T-cell (primary cell): ENCODE measurements around the gene SLC27A2. TPM values are rescaled to one million over a fixed set of nuclear protein-coding genes. Genes with fewer than 3 reads are reported as not detected.

Experiments
- ATAC-seq, 4 experiments: fragments of 200-7000 bp in 3 of 4; fragments of 150-1000 bp in 1 of 4; cut with Tn5 transposase; replicated peaks in 1 of 4; 1 replicate in 3 of 4; 2 replicates in 1 of 4; pipeline ENCODE4 v1.10.0; 2021; ENCODE audit warnings: moderate library complexity in 3 of 4, mild to moderate bottlenecking in 2 of 4, moderate number of reproducible peaks in 1 of 4
- CTCF ChIA-PET, 2 donors: fragments of 300-600 bp; sonication (Branson Sonifier 250); formaldehyde crosslinking; loops; one replicate each; lab custom pipeline; 2022; ENCODE audit warnings: antibody characterized with exemption in 2 of 2; lab: Charles Lee
- POLR2A ChIA-PET, 2 donors: fragments of 300-600 bp; sonication (Branson Sonifier 250); formaldehyde crosslinking; loops; one replicate each; lab custom pipeline; 2022; ENCODE audit warnings: antibody characterized with exemption in 2 of 2; lab: Charles Lee
- DNase-seq, 35 experiments: peaks; one replicate each; pipeline versions ENCODE4 v3.0.0 to v3.0.0-alpha.2; 2013 to 2023
- H3K27ac ChIP-seq: one replicate; pipeline ENCODE4 v1.5.1; 2013; ENCODE audit warnings: low read length
- H3K27me3 ChIP-seq, 2 experiments: replicated peaks in 1 of 2; 1 replicate in 1 of 2; 2 replicates in 1 of 2; pipeline versions ENCODE4 v1.6.1 to v1.7.0; 2013; ENCODE audit warnings: low read length in 1 of 2, mixed read lengths in 1 of 2; ENCODE audit not compliant: control insufficient read depth in 2 of 2, insufficient read depth in 2 of 2; ENCODE audit errors: extremely low read depth in 1 of 2
- H3K36me3 ChIP-seq, 2 donors: 1 replicate in 1 of 2; 2 replicates in 1 of 2; pipeline versions ENCODE4 v1.6.1 to v1.7.0; 2013; ENCODE audit warnings: low read length in 1 of 2; ENCODE audit not compliant: control insufficient read depth in 2 of 2, insufficient read depth in 1 of 2; ENCODE audit errors: extremely low read depth in 1 of 2
- H3K4me1 ChIP-seq, 2 experiments: 1 replicate in 1 of 2; 2 replicates in 1 of 2; pipeline versions ENCODE4 v1.6.1 to v1.7.0; 2013; ENCODE audit warnings: low read length in 2 of 2, mixed read lengths in 1 of 2; ENCODE audit not compliant: insufficient read depth in 2 of 2, control insufficient read depth in 1 of 2; ENCODE audit errors: extremely low read depth in 1 of 2
- H3K4me3 ChIP-seq, 2 donors: 1 replicate in 1 of 2; 2 replicates in 1 of 2; pipeline versions ENCODE4 v1.5.1 to v1.7.0; 2013; ENCODE audit warnings: mild to moderate bottlenecking in 2 of 2, low read length in 1 of 2, moderate library complexity in 1 of 2; ENCODE audit not compliant: control insufficient read depth in 1 of 2; ENCODE audit errors: extremely low read depth in 1 of 2
- H3K9me3 ChIP-seq: 2 replicates; pipeline ENCODE4 v1.7.0; 2013
- H3K27ac Mint-ChIP-seq, 2 donors: one replicate each; pipeline ENCODE4 v1.8.0; 2020 to 2021; ENCODE audit warnings: mild to moderate bottlenecking in 2 of 2, mixed read lengths in 2 of 2
- H3K27me3 Mint-ChIP-seq, 2 donors: one replicate each; pipeline ENCODE4 v1.8.0; 2021 to 2022; ENCODE audit warnings: mixed read lengths in 2 of 2
- H3K36me3 Mint-ChIP-seq: one replicate; pipeline ENCODE4 v1.8.0; 2021; ENCODE audit warnings: mixed read lengths
- H3K4me1 Mint-ChIP-seq, 3 donors: one replicate each; pipeline ENCODE4 v1.8.0; 2020 to 2022; ENCODE audit warnings: mixed read lengths in 3 of 3, mild to moderate bottlenecking in 1 of 3
- H3K4me3 Mint-ChIP-seq, 3 donors: one replicate each; pipeline ENCODE4 v1.8.0; 2020 to 2022; ENCODE audit warnings: mild to moderate bottlenecking in 3 of 3, mixed read lengths in 3 of 3, moderate library complexity in 3 of 3
- H3K9me3 Mint-ChIP-seq, 3 donors: one replicate each; pipeline ENCODE4 v1.8.0; 2020 to 2022; ENCODE audit warnings: mixed read lengths in 3 of 3
- WGBS: methylation state at CpG from one replicate; pipeline ENCODE4 v1.1.5; 2013; ENCODE audit warnings: missing lambda C conversion rate; ENCODE audit not compliant: insufficient coverage; 5-methylcytosine and 5-hydroxymethylcytosine counted together
- total RNA-seq, 35 experiments: library from RNA in 6 of 35; stranded (reverse) in 6 of 35; fragments of 120-200 nt in 1 of 35; gene quantifications; one replicate each; pipeline versions ENCODE4 v1.2.1 to v1.2.4 and lab custom pipeline; 2013 to 2026

The SLC27A2 gene
- total RNA-seq, 5 donors from 2014 or later (not counting 1 experiment from before 2014, with no cell fraction given) = 0.56 to 1.1 (median 0.70) TPM

- ATAC-seq (no peak), DNase-seq (no peak)
- H3K36me3 ChIP-seq = no peaks in the 10 kb centered on the region
- no peak overlapping the region for H3K27ac Mint-ChIP-seq
- H3K9me3 Mint-ChIP-seq = no peaks in the 10 kb centered on the region
- no peak overlapping the region for H3K4me3 ChIP-seq
- H3K4me1 ChIP-seq = no peaks in the 10 kb centered on the region
- no peak overlapping the region for H3K27ac ChIP-seq
- H3K36me3 Mint-ChIP-seq = no peaks in the 10 kb centered on the region
- H3K27me3 ChIP-seq = no peaks in the 10 kb centered on the region
- no peak overlapping the region for H3K4me3 Mint-ChIP-seq
- no peaks in the 10 kb centered on the region for H3K9me3 ChIP-seq
- peaks cover 1 to 3% of the 10 kb centered on the region in 2 donors for H3K27me3 Mint-ChIP-seq
- ChIA-PET CTCF (no interaction called here), POLR2A (no interaction called here)
- no peaks in the 10 kb centered on the region for H3K4me1 Mint-ChIP-seq
These were observed 8.2 kb downstream of the SLC27A2 start for GRCh38 chr15:50190166-50190570.

GRCh38 chr15:50190723-50191122 is 8.7 kb downstream of the SLC27A2 start:
- ChIA-PET POLR2A (no interaction called here), CTCF (interaction anchor here in 1 of 2 donors (0.6 kb wide), 1 partner anchor 39 kb away, joined by 7 read pairs; no protein-coding TSS in a partner anchor)
- H3K9me3 ChIP-seq = no peaks in the 10 kb centered on the region
- no peak overlapping the region for H3K27ac Mint-ChIP-seq
- H3K27ac ChIP-seq = no peak overlapping the region
- DNase-seq = no peak
- H3K36me3 Mint-ChIP-seq = no peaks in the 10 kb centered on the region
- H3K4me1 Mint-ChIP-seq = no peaks in the 10 kb centered on the region
- no peak overlapping the region for H3K4me3 Mint-ChIP-seq
- peaks cover 1 to 3% of the 10 kb centered on the region in 2 donors for H3K27me3 Mint-ChIP-seq
- H3K27me3 ChIP-seq = no peaks in the 10 kb centered on the region
- ATAC-seq = no peak
- H3K9me3 Mint-ChIP-seq = no peaks in the 10 kb centered on the region
- no peaks in the 10 kb centered on the region for H3K36me3 ChIP-seq
- H3K4me1 ChIP-seq = no peaks in the 10 kb centered on the region
- WGBS = no CpG with 5 or more reads among the region's 1 CpG
- H3K4me3 ChIP-seq = no peak overlapping the region

GRCh38 chr15:50192164-50192563 is 10.2 kb downstream of the SLC27A2 start:
- Histone ChIP-seq H3K4me1 (no peaks in the 10 kb centered on the region), H3K4me3 (no peak overlapping the region), H3K9me3 (no peaks in the 10 kb centered on the region), H3K27ac (no peak overlapping the region), H3K27me3 (no peaks in the 10 kb centered on the region), H3K36me3 (no peaks in the 10 kb centered on the region)
- ChIA-PET POLR2A (no interaction called here), CTCF (interaction anchor here in 1 of 2 donors (0.7 kb wide), 1 partner anchor 22 kb away, joined by 3 read pairs; no protein-coding TSS in a partner anchor)
- Mint-ChIP-seq H3K4me1 (no peaks in the 10 kb centered on the region), H3K27me3 (peaks cover 0 to 1% of the 10 kb centered on the region in 2 donors), H3K27ac (no peak overlapping the region), H3K9me3 (no peaks in the 10 kb centered on the region), H3K4me3 (no peak overlapping the region), H3K36me3 (no peaks in the 10 kb centered on the region)
- ATAC-seq (no peak), DNase-seq (no peak)
- no CpG with 5 or more reads among the region's 1 CpG for WGBS

- no peak for ATAC-seq
- CTCF ChIA-PET = interaction anchor here in 1 of 2 donors (0.7 kb wide), 1 partner anchor 22 kb away, joined by 3 read pairs; no protein-coding TSS in a partner anchor
These were observed 11.1 kb downstream of the SLC27A2 start for GRCh38 chr15:50192926-50193620.

GRCh38 chr15:50202003-50202402 is 20.0 kb downstream of the SLC27A2 start:
- no peaks in the 10 kb centered on the region for H3K27me3 ChIP-seq
- H3K4me1 ChIP-seq = no peaks in the 10 kb centered on the region
- Mint-ChIP-seq H3K27ac (no peak overlapping the region), H3K9me3 (no peaks in the 10 kb centered on the region), H3K4me3 (no peak overlapping the region), H3K4me1 (no peaks in the 10 kb centered on the region), H3K27me3 (no peaks in the 10 kb centered on the region), H3K36me3 (no peaks in the 10 kb centered on the region)
- ATAC-seq (no peak), DNase-seq (no peak)
- CTCF ChIA-PET = no interaction called here
- no peaks in the 10 kb centered on the region for H3K36me3 ChIP-seq
- no peak overlapping the region for H3K27ac ChIP-seq
- POLR2A ChIA-PET = no interaction called here
- H3K9me3 ChIP-seq = no peaks in the 10 kb centered on the region
- no peak overlapping the region for H3K4me3 ChIP-seq

More at GRCh38 chr15:50192926-50193620, 11.1 kb downstream of the SLC27A2 start:
- H3K27me3 Mint-ChIP-seq = no peaks in the 10 kb centered on the region
- no peak for DNase-seq
- H3K4me1 Mint-ChIP-seq = no peaks in the 10 kb centered on the region
- POLR2A ChIA-PET = no interaction called here
- no peaks in the 10 kb centered on the region for H3K36me3 Mint-ChIP-seq
- no peaks in the 10 kb centered on the region for H3K9me3 ChIP-seq
- no peaks in the 10 kb centered on the region for H3K27me3 ChIP-seq
- H3K27ac ChIP-seq = no peak overlapping the region
- no peaks in the 10 kb centered on the region for H3K36me3 ChIP-seq
- 98% methylated on average over 4 of the region's 6 CpGs for WGBS
- no peaks in the 10 kb centered on the region for H3K9me3 Mint-ChIP-seq
- H3K27ac Mint-ChIP-seq = no peak overlapping the region
- no peak overlapping the region for H3K4me3 ChIP-seq
- H3K4me3 Mint-ChIP-seq = no peak overlapping the region
- no peaks in the 10 kb centered on the region for H3K4me1 ChIP-seq

GRCh38 chr15:50206020-50206419 is 24.0 kb downstream of the SLC27A2 start:
- Histone ChIP-seq H3K4me1 (no peaks in the 10 kb centered on the region), H3K36me3 (no peaks in the 10 kb centered on the region), H3K27ac (no peak overlapping the region), H3K9me3 (no peaks in the 10 kb centered on the region), H3K4me3 (no peak overlapping the region), H3K27me3 (peaks cover 0 to 6% of the 10 kb centered on the region in 2 experiments)
- no peaks in the 10 kb centered on the region for H3K4me1 Mint-ChIP-seq
- WGBS = no CpG with 5 or more reads among the region's 5 CpGs
- H3K27ac Mint-ChIP-seq = no peak overlapping the region
- H3K4me3 Mint-ChIP-seq = no peak overlapping the region
- ATAC-seq = no peak
- POLR2A ChIA-PET = interaction anchor here in 1 of 2 donors (0.6 kb wide), 1 partner anchor 554 kb away, joined by 3 read pairs; no protein-coding TSS in a partner anchor
- DNase-seq = no peak
- CTCF ChIA-PET = no interaction called here
- H3K9me3 Mint-ChIP-seq = peaks cover 0 to 3% (median 0%) of the 10 kb centered on the region in 3 donors
- peaks cover 0 to 7% of the 10 kb centered on the region in 2 donors for H3K27me3 Mint-ChIP-seq
- H3K36me3 Mint-ChIP-seq = peaks cover 3% of the 10 kb centered on the region
